Mesothelial cell of epicardium (in vitro differentiated cells): Measurements from ENCODE around the gene RAD23B. TPM values are rescaled to one million over a fixed set of nuclear protein-coding genes. Genes with fewer than 3 reads are reported as not detected.

Source experiments
- DNase-seq, 2 experiments: peaks; one replicate each; pipeline ENCODE4 v3.0.0; 2021; ENCODE audit warnings: low spot score in 2 of 2; ENCODE audit not compliant: unreplicated experiment in 2 of 2
- H3K27ac Mint-ChIP-seq: 2 replicates; pipeline ENCODE4 v1.8.0; 2021; ENCODE audit warnings: mixed read lengths
- H3K27me3 Mint-ChIP-seq: 2 replicates; pipeline ENCODE4 v1.8.0; 2021; ENCODE audit warnings: low read depth, mixed read lengths
- H3K36me3 Mint-ChIP-seq: 2 replicates; pipeline ENCODE4 v1.8.0; 2021; ENCODE audit warnings: mixed read lengths
- H3K4me1 Mint-ChIP-seq: 2 replicates; pipeline ENCODE4 v1.8.0; 2021; ENCODE audit warnings: mixed read lengths
- H3K4me3 Mint-ChIP-seq: 2 replicates; pipeline ENCODE4 v1.8.0; 2021; ENCODE audit warnings: mild to moderate bottlenecking, moderate library complexity, mixed read lengths
- H3K9me3 Mint-ChIP-seq: 2 replicates; pipeline ENCODE4 v1.8.0; 2021; ENCODE audit warnings: mixed read lengths
- total RNA-seq: library from RNA; stranded (reverse); gene quantifications from 3 replicates; pipeline ENCODE4 v1.2.1, GENCODE V29; 2021
- TF ChIP-seq, protein P1 (sequence below): fragments of 200-600 bp; sonication (generic); IDR thresholded peaks from one replicate; pipeline ENCODE4 v1.5.0; 2021; ENCODE audit warnings: antibody characterized with exemption; ENCODE audit not compliant: unreplicated experiment

Gene RAD23B
- total RNA-seq, 1 donor from 2014 or later: 101 TPM

DNA sequence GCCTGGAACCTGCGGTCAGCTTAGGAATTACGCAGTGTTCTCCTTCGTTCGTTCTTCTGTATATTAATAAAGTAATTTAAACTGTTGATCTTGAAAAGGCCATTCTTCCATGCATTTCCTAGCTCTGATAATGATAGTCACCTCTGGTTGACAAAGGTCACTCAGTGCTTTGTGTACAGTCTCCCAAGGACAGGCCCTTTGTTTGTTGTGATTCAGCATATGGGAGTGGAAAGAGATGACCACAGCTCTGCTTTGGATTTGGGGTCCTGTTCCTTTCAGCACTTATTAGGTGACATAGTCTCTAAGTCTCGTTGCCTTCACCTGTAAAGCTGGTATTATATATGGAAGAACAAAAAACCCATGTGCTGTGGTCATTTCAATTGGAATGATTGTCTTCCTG lies 39.6 kb downstream of the RAD23B start:
- no peak for DNase-seq
- TF ChIP-seq, protein P1, sequence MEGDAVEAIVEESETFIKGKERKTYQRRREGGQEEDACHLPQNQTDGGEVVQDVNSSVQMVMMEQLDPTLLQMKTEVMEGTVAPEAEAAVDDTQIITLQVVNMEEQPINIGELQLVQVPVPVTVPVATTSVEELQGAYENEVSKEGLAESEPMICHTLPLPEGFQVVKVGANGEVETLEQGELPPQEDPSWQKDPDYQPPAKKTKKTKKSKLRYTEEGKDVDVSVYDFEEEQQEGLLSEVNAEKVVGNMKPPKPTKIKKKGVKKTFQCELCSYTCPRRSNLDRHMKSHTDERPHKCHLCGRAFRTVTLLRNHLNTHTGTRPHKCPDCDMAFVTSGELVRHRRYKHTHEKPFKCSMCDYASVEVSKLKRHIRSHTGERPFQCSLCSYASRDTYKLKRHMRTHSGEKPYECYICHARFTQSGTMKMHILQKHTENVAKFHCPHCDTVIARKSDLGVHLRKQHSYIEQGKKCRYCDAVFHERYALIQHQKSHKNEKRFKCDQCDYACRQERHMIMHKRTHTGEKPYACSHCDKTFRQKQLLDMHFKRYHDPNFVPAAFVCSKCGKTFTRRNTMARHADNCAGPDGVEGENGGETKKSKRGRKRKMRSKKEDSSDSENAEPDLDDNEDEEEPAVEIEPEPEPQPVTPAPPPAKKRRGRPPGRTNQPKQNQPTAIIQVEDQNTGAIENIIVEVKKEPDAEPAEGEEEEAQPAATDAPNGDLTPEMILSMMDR: no peak
- Mint-ChIP-seq H3K27ac (no peak overlapping the region), H3K4me1 (peaks cover 2% of the 10 kb centered on the region), H3K36me3 (peaks cover 49% of the 10 kb centered on the region), H3K9me3 (peaks cover 22% of the 10 kb centered on the region), H3K27me3 (no peaks in the 10 kb centered on the region), H3K4me3 (no peak overlapping the region)

DNA sequence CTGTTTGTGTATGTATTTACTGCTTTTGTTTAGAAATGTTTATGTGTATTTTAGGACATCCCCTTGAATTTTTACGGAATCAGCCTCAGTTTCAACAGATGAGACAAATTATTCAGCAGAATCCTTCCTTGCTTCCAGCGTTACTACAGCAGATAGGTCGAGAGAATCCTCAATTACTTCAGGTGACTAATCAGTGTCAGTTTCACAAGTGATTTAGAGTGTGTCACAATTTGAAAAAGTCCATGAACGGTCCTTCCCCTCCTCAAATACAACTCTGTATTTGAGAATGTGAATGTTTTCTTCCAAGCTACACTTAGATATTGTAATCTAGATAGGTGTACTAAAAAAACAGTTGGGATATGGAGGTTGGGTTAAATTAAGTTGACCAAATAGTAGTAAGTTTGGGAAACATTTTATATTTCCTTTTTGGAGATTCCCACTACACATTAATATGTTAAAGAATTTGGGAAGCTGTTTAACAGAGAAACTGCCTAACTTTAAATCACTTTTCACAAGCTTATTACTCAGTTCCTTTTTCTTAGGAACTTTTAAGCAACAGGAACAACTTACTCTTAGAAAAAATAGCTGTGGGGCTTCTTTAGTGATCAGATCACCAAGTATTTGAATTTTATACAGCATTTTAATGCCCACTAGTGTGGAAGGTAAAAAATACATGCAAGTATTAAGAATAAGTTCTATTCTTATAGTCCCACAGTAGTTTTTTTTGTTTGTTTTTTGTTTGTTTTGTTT lies 40.9 kb downstream of the RAD23B start:
- Mint-ChIP-seq H3K9me3 (peaks cover 22% of the 10 kb centered on the region), H3K36me3 (peaks cover 54% of the 10 kb centered on the region), H3K4me3 (no peak overlapping the region), H3K4me1 (peaks cover 2% of the 10 kb centered on the region), H3K27me3 (no peaks in the 10 kb centered on the region), H3K27ac (no peak overlapping the region)
- DNase-seq: no peak
- TF ChIP-seq, protein P1: no peak

DNA sequence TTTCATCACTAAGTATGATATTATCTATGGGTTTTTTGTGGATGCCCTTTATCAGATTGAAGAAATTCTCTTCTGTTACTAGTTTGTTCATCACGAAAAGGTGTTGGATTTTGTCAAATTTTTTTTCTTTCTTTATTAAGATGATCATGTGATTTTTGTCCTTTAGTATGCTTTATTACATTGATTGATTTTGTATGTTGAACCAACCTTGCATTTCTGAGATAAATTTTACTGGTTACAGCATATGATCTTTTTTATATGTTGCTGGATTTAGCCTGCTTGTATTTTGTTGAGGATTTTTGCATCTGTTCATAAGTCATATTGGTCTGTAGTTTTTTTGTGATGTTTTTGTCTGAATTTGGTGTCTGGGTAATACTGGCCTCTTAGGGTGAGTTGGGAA lies 42.8 kb downstream of the RAD23B start:
- Mint-ChIP-seq H3K36me3 (peaks cover 59% of the 10 kb centered on the region), H3K27me3 (no peaks in the 10 kb centered on the region), H3K4me3 (no peak overlapping the region), H3K4me1 (no peaks in the 10 kb centered on the region), H3K27ac (no peak overlapping the region), H3K9me3 (peaks cover 22% of the 10 kb centered on the region)
- DNase-seq: no peak
- TF ChIP-seq, protein P1: no peak

DNA sequence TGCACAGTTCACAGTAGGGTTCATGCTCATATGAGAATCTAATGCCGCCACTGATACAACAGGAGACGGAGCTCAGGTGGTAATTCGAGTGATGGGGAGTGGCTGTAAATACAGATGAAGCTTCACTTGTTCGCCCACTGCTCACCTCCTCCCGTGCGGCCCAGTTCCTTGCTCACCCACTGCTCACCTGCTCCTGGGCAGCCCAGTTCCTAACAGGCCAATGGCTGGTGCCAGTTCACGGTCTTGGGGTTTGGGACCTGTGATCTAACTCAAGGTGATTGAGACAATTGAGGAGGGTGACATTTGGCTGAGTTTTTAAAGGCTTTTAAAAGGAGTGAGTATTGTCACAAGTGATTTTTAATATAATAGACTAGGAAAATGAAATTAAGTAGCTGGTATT lies 45.4 kb downstream of the RAD23B start:
- Mint-ChIP-seq H3K27me3 (no peaks in the 10 kb centered on the region), H3K9me3 (peaks cover 22% of the 10 kb centered on the region), H3K4me1 (no peaks in the 10 kb centered on the region), H3K4me3 (no peak overlapping the region), H3K36me3 (peaks cover 72% of the 10 kb centered on the region), H3K27ac (no peak overlapping the region)
- TF ChIP-seq, protein P1: no peak
- DNase-seq: no peak

DNA sequence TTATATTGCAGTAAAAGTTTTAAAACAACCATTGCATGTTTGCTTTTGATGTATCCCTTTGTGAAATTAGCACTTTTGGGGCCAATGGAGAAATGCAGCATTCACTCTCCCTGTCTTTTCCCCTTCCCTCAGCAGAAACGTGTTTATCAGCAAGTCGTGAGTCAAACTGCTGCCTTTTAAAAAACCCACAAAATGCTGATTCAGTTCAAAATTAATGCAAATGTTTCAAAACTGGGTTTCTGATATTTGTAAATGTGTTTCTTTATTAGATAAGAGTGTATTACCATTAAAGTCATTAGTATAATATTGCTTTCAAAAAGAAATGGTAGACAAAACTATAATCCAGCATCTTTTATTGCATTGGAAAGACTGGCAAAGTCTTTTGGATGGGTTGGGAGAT lies 47.3 kb downstream of the RAD23B start:
- TF ChIP-seq, protein P1: no peak
- Mint-ChIP-seq H3K4me1 (no peaks in the 10 kb centered on the region), H3K27ac (no peak overlapping the region), H3K9me3 (peaks cover 16% of the 10 kb centered on the region), H3K4me3 (no peak overlapping the region), H3K36me3 (peaks cover 66% of the 10 kb centered on the region), H3K27me3 (no peaks in the 10 kb centered on the region)
- no peak for DNase-seq
